Ascending aorta (tissue), 2 donors: Measurements from ENCODE around the gene CLPSL2. TPM values are rescaled to one million over a fixed set of nuclear protein-coding genes. Genes with fewer than 3 reads are reported as not detected.
"Not testable (repeated sequence)": the region's sequence is repeated elsewhere in the genome, so short reads cannot be mapped to it uniquely, and the experiment has no call there.

Experiments
- DNase-seq, 2 donors: peaks; one replicate each; pipeline ENCODE4 v3.0.0-alpha.2; 2019; ENCODE audit warnings: low spot score in 2 of 2
- H3K27ac ChIP-seq, 2 donors: fragments of 200-600 bp; sonication (generic); one replicate each; pipeline ENCODE4 v1.5.1; 2016 to 2017; ENCODE audit warnings: mild to moderate bottlenecking in 1 of 2
- H3K27me3 ChIP-seq: fragments of 200-600 bp; sonication (generic); one replicate; pipeline ENCODE4 v1.5.1; 2017
- H3K36me3 ChIP-seq, 2 donors: fragments of 200-600 bp; sonication (generic); one replicate each; pipeline ENCODE4 v1.5.1; 2016
- H3K4me1 ChIP-seq, 2 donors: fragments of 200-600 bp; sonication (generic); one replicate each; pipeline ENCODE4 v1.5.1; 2016 to 2017; ENCODE audit warnings: mild to moderate bottlenecking in 1 of 2
- H3K4me3 ChIP-seq, 2 donors: fragments of 200-600 bp; sonication (generic); one replicate each; pipeline ENCODE4 v1.5.1; 2016 to 2017; ENCODE audit warnings: mild to moderate bottlenecking in 1 of 2
- H3K9me3 ChIP-seq, 2 donors: fragments of 200-600 bp; sonication (generic); one replicate each; pipeline ENCODE4 v1.5.1; 2016
- CTCF ChIP-seq, 3 experiments: fragments of 200-600 bp in 2 of 3; fragments of 450-650 bp in 1 of 3; sonication (generic) in 2 of 3; IDR thresholded peaks; one replicate each; pipeline ENCODE4 v1.5.1; 2016 to 2019; ENCODE audit warnings: antibody characterized with exemption in 3 of 3, mild to moderate bottlenecking in 1 of 3, moderate library complexity in 1 of 3
- intact Hi-C: fragments of 100-400 bp; cut with DNase I; formaldehyde crosslinking; loops from one replicate; pipeline ENCODE4 v1.15.1; 2023
- total RNA-seq: library from RNA; depleted of rRNA; stranded (reverse); fragments of >200 nt; gene quantifications from one replicate; pipeline ENCODE4 v1.1.0, GENCODE V29; 2016

Gene CLPSL2
- total RNA-seq, 1 donor from 2014 or later, result not detected

- no peak overlapping the region for H3K4me3 ChIP-seq
- no peaks in the 10 kb centered on the region for H3K9me3 ChIP-seq
- H3K27me3 ChIP-seq, result no peaks in the 10 kb centered on the region
- no peak for DNase-seq
- no peaks in the 10 kb centered on the region for H3K36me3 ChIP-seq
- peak overlapping the region; percentile 100 for H3K27ac ChIP-seq
- TF ChIP-seq CTCF (IDR thresholded peaks at IDR 0.05), result no peak
- peaks cover 60 to 77% of the 10 kb centered on the region in 2 donors for H3K4me1 ChIP-seq
- intact Hi-C loops, result loop anchor here (5.0 to 10.0 kb wide), 2 partner anchors 277 to 1485 kb away; partner anchors contain the start of genes FANCE and SMIM29
Observed at GRCh38 chr6:35729722-35730121, 46.7 kb upstream of the CLPSL2 start.

- intact Hi-C loops, result loop anchor here (5.0 kb wide), 1 partner anchor 279 kb away; the partner anchor contains the start of gene FANCE
- H3K4me1 ChIP-seq, result peaks cover 56 to 75% of the 10 kb centered on the region in 2 donors
- peak overlapping the region; percentile 59 to 84 for H3K4me3 ChIP-seq
- H3K27me3 ChIP-seq, result no peaks in the 10 kb centered on the region
- no peak for DNase-seq
- H3K27ac ChIP-seq, result peak overlapping the region; percentile 100
- no peaks in the 10 kb centered on the region for H3K36me3 ChIP-seq
- no peaks in the 10 kb centered on the region for H3K9me3 ChIP-seq
- no peak for TF ChIP-seq CTCF (IDR thresholded peaks at IDR 0.05)
Observed at GRCh38 chr6:35730745-35731413, 45.5 kb upstream of the CLPSL2 start.

GRCh38 chr6:35731414-35731735 lies 45.0 kb upstream of the CLPSL2 start:
- H3K27me3 ChIP-seq, result no peaks in the 10 kb centered on the region
- H3K36me3 ChIP-seq, result no peaks in the 10 kb centered on the region
- H3K9me3 ChIP-seq, result no peaks in the 10 kb centered on the region
- peak; percentile 93 to 99 for DNase-seq
- peak in 1 of 3 experiments; percentile 21 for TF ChIP-seq CTCF (IDR thresholded peaks at IDR 0.05)
- peaks cover 52 to 73% of the 10 kb centered on the region in 2 donors for H3K4me1 ChIP-seq
- H3K27ac ChIP-seq, result peak overlapping the region; percentile 100
- intact Hi-C loops, result loop anchor here (5.0 kb wide), 1 partner anchor 279 kb away; the partner anchor contains the start of gene FANCE
- H3K4me3 ChIP-seq, result peak overlapping the region; percentile 59 to 84

GRCh38 chr6:35731736-35732532 lies 44.5 kb upstream of the CLPSL2 start:
- no peak for TF ChIP-seq CTCF (IDR thresholded peaks at IDR 0.05)
- no peaks in the 10 kb centered on the region for H3K27me3 ChIP-seq
- DNase-seq, result peak; percentile 86 to 98
- H3K36me3 ChIP-seq, result no peaks in the 10 kb centered on the region
- H3K27ac ChIP-seq, result peak overlapping the region; percentile 100
- H3K4me1 ChIP-seq, result peaks cover 47 to 67% of the 10 kb centered on the region in 2 donors
- intact Hi-C loops, result loop anchor here (1.0 to 5.0 kb wide), 2 partner anchors 43 to 280 kb away; partner anchors contain the start of gene FANCE
- H3K4me3 ChIP-seq, result peak overlapping the region; percentile 59 to 84
- H3K9me3 ChIP-seq, result no peaks in the 10 kb centered on the region

- no peaks in the 10 kb centered on the region for H3K27me3 ChIP-seq
- peaks cover 33 to 54% of the 10 kb centered on the region in 2 donors for H3K4me1 ChIP-seq
- H3K36me3 ChIP-seq, result no peaks in the 10 kb centered on the region
- no peak for DNase-seq
- H3K9me3 ChIP-seq, result no peaks in the 10 kb centered on the region
- H3K4me3 ChIP-seq, result no peak overlapping the region
- no peak for TF ChIP-seq CTCF (IDR thresholded peaks at IDR 0.05)
- intact Hi-C loops, result loop anchor here (5.0 kb wide), 1 partner anchor 281 kb away; the partner anchor contains the start of gene FANCE
- peak overlapping the region; percentile 100 for H3K27ac ChIP-seq
Observed at GRCh38 chr6:35733633-35734032, 42.8 kb upstream of the CLPSL2 start.

GRCh38 chr6:35734319-35734718 lies 42.1 kb upstream of the CLPSL2 start:
- peak in 1 of 2 donors; percentile 65 for DNase-seq
- not testable (repeated sequence) for H3K4me3 ChIP-seq, H3K36me3 ChIP-seq, H3K9me3 ChIP-seq, H3K27me3 ChIP-seq
- intact Hi-C loops, result loop anchor here (5.0 kb wide), 1 partner anchor 282 kb away; the partner anchor contains the start of gene FANCE
- Histone ChIP-seq H3K27ac (peak overlapping the region; percentile 100), H3K4me1 (peaks cover 26 to 47% of the 10 kb centered on the region in 2 donors)
